K562 (cell line): ENCODE measurements around the gene CHAMP1. TPM values are rescaled to one million over a fixed set of nuclear protein-coding genes. Genes with fewer than 3 reads are reported as not detected.

Experiments
- CBX5 ChIP-seq: IDR thresholded peaks from 2 replicates; pipeline ENCODE4 v1.6.1; 2014; ENCODE audit warnings: low read depth, borderline replicate concordance
- ILF3 ChIP-seq: fragments of 450-650 bp; IDR thresholded peaks from 2 replicates; pipeline ENCODE4 v1.6.1; 2018; ENCODE audit warnings: antibody characterized with exemption, mild to moderate bottlenecking, moderate library complexity, borderline replicate concordance
- MBD1 ChIP-seq: fragments of 250-450 bp; sonication (Bioruptor Pico); IDR thresholded peaks from 2 replicates; pipeline ENCODE4 v1.8.0; 2022; ENCODE audit warnings: inconsistent platforms
- TRIM24 ChIP-seq, 2 experiments: fragments of 450-650 bp; IDR thresholded peaks; 2 replicates each; pipeline ENCODE4 v1.6.1; 2016
- TSHZ1 ChIP-seq: fragments of 250-450 bp; sonication (Bioruptor Pico); IDR thresholded peaks from 2 replicates; pipeline ENCODE4 v1.4.0; 2020; ENCODE audit warnings: mild to moderate bottlenecking, moderate library complexity
- ZFP30 ChIP-seq: fragments of 250-450 bp; sonication (Bioruptor Pico); IDR thresholded peaks from 2 replicates; pipeline ENCODE4 v1.8.0; 2022; ENCODE audit warnings: moderate library complexity, mild to moderate bottlenecking, inconsistent platforms, borderline replicate concordance
- ZNF184 ChIP-seq: sonication (generic); formaldehyde crosslinking; IDR thresholded peaks from 2 replicates; pipeline ENCODE4 v1.5.0; 2020; ENCODE audit warnings: missing genetic modification reagents
- ZNF707 ChIP-seq: fragments of 250-450 bp; sonication (Bioruptor Pico); conservative IDR thresholded peaks from 2 replicates; pipeline ENCODE4 v1.8.0; 2022; ENCODE audit warnings: inconsistent platforms, mild to moderate bottlenecking, moderate library complexity
- polyA plus RNA-seq, 8 experiments: library from polyadenylated mRNA; depleted of rRNA in 4 of 8; stranded (reverse) in 5 of 8; unstranded in 3 of 8; fragments of >200 nt; fragmentation: Nextera tagmentation in 2 of 8; fragmentation: Illumina TruSeq in 1 of 8; extraction: Ambion mirVana in 2 of 8; extraction: Trizol in 1 of 8; gene quantifications; 2 replicates each; pipeline versions ENCODE4 v1.2.1 to v1.2.3, GENCODE V29; 2011 to 2014; ENCODE audit warnings: inconsistent platforms in 1 of 8, missing spikeins in 1 of 8
- total RNA-seq, 7 experiments: library from RNA; depleted of rRNA in 6 of 7; stranded (reverse); fragments of >200 nt in 6 of 7; fragmentation: Illumina TruSeq in 2 of 7; extraction: Trizol in 2 of 7; gene quantifications; 2 replicates each; pipeline versions ENCODE4 v1.2.1 to v1.2.3, GENCODE V29; 2011 to 2021; ENCODE audit warnings: low replicate concordance in 1 of 7
- TF ChIP-seq, protein P1 (sequence below): fragments of 200-800 bp; sonication (Bioruptor generic); IDR thresholded peaks from 2 replicates; pipeline ENCODE4 v1.6.1; 2016; ENCODE audit warnings: missing genetic modification characterization, missing compliant biosample characterization
- TF ChIP-seq, protein P2 (sequence below): sonication (generic); formaldehyde crosslinking; IDR thresholded peaks from 2 replicates; pipeline ENCODE4 v1.8.1; 2023; ENCODE audit warnings: mild to moderate bottlenecking, missing genetic modification reagents

The CHAMP1 gene
- total and polyA plus RNA-seq, 9 of the 15 experiments (the other 6 are each of a cell fraction or from before 2014, with no cell fraction given): 0.70 to 40.6 (median 15.3) TPM

- TF ChIP-seq TSHZ1 (CRISPR knock-in tag): no peak
- TF ChIP-seq MBD1 (CRISPR knock-in tag): no peak
- TF ChIP-seq ZFP30 (CRISPR knock-in tag): no peak
- no peak for TF ChIP-seq ZNF184 (CRISPR knock-in tag)
- TF ChIP-seq ILF3: peak; percentile 66; the same call in 1 of the 2 replicates
- TF ChIP-seq, protein P1, sequence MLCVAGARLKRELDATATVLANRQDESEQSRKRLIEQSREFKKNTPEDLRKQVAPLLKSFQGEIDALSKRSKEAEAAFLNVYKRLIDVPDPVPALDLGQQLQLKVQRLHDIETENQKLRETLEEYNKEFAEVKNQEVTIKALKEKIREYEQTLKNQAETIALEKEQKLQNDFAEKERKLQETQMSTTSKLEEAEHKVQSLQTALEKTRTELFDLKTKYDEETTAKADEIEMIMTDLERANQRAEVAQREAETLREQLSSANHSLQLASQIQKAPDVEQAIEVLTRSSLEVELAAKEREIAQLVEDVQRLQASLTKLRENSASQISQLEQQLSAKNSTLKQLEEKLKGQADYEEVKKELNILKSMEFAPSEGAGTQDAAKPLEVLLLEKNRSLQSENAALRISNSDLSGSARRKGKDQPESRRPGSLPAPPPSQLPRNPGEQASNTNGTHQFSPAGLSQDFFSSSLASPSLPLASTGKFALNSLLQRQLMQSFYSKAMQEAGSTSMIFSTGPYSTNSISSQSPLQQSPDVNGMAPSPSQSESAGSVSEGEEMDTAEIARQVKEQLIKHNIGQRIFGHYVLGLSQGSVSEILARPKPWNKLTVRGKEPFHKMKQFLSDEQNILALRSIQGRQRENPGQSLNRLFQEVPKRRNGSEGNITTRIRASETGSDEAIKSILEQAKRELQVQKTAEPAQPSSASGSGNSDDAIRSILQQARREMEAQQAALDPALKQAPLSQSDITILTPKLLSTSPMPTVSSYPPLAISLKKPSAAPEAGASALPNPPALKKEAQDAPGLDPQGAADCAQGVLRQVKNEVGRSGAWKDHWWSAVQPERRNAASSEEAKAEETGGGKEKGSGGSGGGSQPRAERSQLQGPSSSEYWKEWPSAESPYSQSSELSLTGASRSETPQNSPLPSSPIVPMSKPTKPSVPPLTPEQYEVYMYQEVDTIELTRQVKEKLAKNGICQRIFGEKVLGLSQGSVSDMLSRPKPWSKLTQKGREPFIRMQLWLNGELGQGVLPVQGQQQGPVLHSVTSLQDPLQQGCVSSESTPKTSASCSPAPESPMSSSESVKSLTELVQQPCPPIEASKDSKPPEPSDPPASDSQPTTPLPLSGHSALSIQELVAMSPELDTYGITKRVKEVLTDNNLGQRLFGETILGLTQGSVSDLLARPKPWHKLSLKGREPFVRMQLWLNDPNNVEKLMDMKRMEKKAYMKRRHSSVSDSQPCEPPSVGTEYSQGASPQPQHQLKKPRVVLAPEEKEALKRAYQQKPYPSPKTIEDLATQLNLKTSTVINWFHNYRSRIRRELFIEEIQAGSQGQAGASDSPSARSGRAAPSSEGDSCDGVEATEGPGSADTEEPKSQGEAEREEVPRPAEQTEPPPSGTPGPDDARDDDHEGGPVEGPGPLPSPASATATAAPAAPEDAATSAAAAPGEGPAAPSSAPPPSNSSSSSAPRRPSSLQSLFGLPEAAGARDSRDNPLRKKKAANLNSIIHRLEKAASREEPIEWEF (CRISPR knock-in tag): no peak
- TF ChIP-seq ZNF707 (CRISPR knock-in tag): no peak
- TF ChIP-seq TRIM24 (IDR thresholded peaks at IDR 0.05): no peak
- TF ChIP-seq, protein P2, sequence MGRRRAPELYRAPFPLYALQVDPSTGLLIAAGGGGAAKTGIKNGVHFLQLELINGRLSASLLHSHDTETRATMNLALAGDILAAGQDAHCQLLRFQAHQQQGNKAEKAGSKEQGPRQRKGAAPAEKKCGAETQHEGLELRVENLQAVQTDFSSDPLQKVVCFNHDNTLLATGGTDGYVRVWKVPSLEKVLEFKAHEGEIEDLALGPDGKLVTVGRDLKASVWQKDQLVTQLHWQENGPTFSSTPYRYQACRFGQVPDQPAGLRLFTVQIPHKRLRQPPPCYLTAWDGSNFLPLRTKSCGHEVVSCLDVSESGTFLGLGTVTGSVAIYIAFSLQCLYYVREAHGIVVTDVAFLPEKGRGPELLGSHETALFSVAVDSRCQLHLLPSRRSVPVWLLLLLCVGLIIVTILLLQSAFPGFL (CRISPR knock-in tag): no peak
- no peak for TF ChIP-seq CBX5
These were observed at the start of gene CHAMP1 (continued) for GRCh38 chr13:114314074-114314912.
